ENCODE data around the gene B9D1.

Gene B9D1, protein sequence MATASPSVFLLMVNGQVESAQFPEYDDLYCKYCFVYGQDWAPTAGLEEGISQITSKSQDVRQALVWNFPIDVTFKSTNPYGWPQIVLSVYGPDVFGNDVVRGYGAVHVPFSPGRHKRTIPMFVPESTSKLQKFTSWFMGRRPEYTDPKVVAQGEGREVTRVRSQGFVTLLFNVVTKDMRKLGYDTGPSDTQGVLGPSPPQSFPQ

DNA sequence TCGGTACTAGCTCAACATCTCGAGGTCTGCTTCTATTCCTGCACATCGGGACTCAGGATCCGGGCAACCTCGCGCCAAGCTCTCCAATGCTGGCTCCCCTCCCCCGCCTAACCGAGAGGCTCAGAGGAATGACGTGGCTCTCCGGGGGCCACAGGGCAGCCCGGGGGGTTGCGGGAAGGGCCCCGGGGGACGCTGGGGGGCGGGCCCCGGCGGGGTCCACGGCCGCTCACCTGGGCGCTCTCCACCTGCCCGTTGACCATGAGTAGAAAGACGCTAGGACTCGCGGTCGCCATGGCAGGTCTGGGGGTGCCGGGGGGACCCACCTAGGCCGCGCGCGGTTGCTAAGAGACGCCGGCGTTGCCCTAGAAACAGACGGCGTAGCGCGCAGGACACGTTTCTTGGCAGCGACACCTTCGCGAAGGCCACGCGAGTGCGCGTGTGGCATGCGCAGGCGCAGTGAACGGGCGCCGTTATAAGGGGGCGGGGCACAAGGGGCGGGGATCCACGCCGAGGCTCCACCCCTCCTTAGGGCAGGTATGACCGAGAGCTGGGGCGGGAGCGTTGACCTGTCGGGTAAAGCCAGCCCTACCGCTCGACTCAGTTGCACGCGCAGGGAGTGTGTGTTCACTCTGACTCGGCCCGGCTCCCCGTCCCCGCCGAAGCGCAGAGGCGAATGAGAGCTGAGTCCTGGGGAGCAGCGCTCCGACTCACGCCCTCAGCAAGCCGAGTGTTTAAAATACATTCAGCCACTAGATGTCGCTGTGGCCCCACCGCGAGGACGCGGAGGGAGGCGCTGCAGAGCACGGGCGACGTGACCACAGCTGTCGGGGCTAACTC is at the start of gene B9D1:
Gene B9D1 (minus strand): TSS at position 447 of the 837 bp plus-strand sequence. CDS start 154 bp downstream, at position 293.
- in situ Hi-C loops (cut with HindIII; ENCODE audit: low sequenced_read_pairs): no loop called here
- peak; percentile 92 for DNase-seq (ENCODE audit: low read depth, low spot score)
- H3K4me3 ChIP-seq (ENCODE audit: low read depth, low read length): peak within 1 kb of the TSS; percentile 67
- TF ChIP-seq, protein P1, sequence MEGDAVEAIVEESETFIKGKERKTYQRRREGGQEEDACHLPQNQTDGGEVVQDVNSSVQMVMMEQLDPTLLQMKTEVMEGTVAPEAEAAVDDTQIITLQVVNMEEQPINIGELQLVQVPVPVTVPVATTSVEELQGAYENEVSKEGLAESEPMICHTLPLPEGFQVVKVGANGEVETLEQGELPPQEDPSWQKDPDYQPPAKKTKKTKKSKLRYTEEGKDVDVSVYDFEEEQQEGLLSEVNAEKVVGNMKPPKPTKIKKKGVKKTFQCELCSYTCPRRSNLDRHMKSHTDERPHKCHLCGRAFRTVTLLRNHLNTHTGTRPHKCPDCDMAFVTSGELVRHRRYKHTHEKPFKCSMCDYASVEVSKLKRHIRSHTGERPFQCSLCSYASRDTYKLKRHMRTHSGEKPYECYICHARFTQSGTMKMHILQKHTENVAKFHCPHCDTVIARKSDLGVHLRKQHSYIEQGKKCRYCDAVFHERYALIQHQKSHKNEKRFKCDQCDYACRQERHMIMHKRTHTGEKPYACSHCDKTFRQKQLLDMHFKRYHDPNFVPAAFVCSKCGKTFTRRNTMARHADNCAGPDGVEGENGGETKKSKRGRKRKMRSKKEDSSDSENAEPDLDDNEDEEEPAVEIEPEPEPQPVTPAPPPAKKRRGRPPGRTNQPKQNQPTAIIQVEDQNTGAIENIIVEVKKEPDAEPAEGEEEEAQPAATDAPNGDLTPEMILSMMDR (IDR thresholded peaks at IDR 0.05; ENCODE audit: low read depth, low read length): peak; percentile 79

DNA sequence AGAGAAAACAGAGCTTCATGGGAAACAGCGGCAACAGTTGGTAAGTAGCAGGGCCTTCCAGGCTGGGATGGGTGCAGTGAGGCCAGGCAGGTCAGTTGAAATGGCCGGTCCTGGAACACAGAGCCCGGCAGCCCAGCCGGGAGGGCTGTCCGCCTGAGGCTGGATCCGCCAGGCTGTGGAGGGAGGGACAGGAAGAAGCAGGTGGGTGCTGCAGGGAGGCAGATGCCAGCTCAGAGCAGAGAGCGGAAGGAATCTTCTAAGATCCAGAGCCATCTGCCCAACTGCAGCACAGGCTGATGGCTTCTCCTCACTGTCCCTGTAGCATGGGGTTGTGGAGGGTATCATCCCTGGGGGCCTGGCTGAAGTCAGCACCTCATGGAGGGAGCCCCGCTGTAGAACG is 49.1 kb upstream of the B9D1 start:
- TF ChIP-seq, protein P1 (IDR thresholded peaks at IDR 0.05; ENCODE audit: low read depth, low read length): no peak
- no peak for DNase-seq (ENCODE audit: low read depth, low spot score)
- in situ Hi-C loops (cut with HindIII; ENCODE audit: low sequenced_read_pairs): no loop called here
- no peak overlapping the region for H3K4me3 ChIP-seq (ENCODE audit: low read depth, low read length)

DNA sequence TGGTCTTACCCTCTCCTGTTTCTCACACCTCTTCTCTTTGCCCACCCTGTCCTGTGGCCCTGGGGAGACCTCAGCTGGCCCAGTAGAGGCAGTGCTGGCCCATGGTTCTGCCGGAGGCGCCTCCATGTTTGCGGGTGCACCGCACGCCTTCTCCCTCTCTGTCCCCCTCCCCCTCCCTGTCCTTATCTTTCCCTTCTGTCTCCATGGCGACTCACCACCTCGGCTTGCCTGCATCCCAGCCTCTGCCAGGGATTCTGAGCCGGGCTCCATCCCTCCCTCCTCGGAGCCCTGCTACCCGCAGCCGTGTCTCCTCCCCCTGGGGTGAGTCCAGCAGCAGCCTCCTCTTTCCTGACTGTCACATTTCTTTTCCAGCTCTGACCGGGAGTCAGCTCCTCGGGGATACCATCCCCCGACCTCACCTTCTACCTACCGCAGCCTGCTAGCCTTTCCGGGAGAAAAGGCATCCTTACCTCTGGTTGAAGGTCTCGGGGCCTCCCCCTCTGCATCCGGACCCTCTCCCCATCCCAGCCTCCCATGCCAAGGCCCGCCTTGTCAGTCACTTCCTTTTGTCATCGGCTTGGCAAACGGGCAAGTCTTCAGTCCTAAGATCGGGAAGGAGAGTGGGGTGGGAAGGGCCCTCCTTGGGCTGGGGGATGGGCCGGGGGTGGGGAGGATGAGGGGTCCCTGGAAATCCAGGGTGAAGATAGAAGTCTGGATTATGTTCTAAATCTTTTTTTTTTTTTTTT is 48.5 kb upstream of the B9D1 start, which contains the start of gene RNF112:
Gene RNF112 (plus strand): TSS at position 358 of the 746 bp plus-strand sequence. CDS start 177 bp downstream, at position 535.
- DNase-seq (ENCODE audit: low read depth, low spot score): peak; percentile 9
- TF ChIP-seq, protein P1 (IDR thresholded peaks at IDR 0.05; ENCODE audit: low read depth, low read length): peak; percentile 8
- in situ Hi-C loops (cut with HindIII; ENCODE audit: low sequenced_read_pairs): no loop called here
- H3K4me3 ChIP-seq (ENCODE audit: low read depth, low read length): no peak within 1 kb of the TSS

DNA sequence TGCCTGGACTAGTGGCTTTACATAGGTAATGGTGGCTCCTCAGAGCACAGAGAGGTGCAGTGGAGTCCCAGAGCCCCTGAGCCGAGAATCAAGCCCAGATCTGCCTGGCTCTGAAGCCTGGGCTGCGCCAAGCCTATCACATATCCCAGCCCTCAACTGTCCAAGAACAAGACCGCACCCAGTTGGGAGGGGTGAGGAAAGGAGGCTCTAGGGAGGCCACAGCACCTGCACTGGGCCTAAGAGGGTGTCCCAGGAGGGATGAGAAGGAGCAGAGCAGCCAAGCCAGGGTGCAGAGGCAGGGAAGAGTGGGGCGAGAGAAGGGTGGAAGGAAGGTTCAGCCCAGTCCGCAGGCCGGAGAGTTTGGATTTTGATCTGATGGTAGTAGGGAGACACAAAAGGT is 47.6 kb upstream of the B9D1 start:
- no peak for DNase-seq (ENCODE audit: low read depth, low spot score)
- in situ Hi-C loops (cut with HindIII; ENCODE audit: low sequenced_read_pairs): no loop called here
- TF ChIP-seq, protein P1 (IDR thresholded peaks at IDR 0.05; ENCODE audit: low read depth, low read length): no peak
- no peak overlapping the region for H3K4me3 ChIP-seq (ENCODE audit: low read depth, low read length)

DNA sequence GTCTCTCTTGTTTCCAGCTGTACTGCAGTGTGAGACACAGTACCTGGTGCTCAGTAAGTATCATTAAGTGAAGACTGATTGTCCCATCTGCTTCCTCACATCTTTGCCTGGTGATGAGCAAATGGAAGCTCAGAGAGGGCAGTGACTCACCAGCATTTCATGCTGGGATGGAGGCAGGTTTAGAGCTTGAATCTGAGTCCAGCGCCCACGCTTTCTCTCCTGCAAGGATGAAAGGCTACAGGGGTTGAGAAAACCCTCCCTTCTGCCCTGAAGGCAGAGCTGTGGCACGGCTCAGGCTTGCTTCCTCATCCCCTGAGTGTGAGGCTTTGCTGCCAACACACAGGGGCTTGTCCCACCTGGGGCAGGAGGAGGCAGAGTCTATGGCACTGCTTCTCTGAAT is 47.0 kb upstream of the B9D1 start:
- H3K4me3 ChIP-seq (ENCODE audit: low read depth, low read length): no peak overlapping the region
- in situ Hi-C loops (cut with HindIII; ENCODE audit: low sequenced_read_pairs): no loop called here
- peak; percentile 84 for DNase-seq (ENCODE audit: low read depth, low spot score)
- TF ChIP-seq, protein P1 (IDR thresholded peaks at IDR 0.05; ENCODE audit: low read depth, low read length): no peak

DNA sequence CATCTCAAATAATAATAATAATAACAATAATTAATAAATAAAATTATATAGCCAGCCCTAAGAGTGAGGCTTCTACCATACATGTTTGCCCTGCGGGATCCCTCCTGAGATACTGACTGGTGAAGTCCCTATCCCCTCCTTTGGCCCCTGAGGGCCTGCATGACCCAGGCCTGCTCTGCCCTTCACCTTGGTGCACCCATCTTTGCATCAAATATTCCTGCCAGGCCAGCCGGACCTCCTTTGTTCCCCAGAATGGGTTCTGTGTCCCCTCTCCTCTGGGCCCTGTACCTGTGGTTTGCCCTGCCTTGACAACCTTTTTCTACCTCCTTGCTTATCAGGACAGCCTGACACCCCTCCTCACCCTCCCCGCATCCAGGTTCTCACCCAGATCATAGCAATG is 46.5 kb upstream of the B9D1 start:
- DNase-seq (ENCODE audit: low read depth, low spot score): no peak
- TF ChIP-seq, protein P1 (IDR thresholded peaks at IDR 0.05; ENCODE audit: low read depth, low read length): no peak
- no peak overlapping the region for H3K4me3 ChIP-seq (ENCODE audit: low read depth, low read length)
- in situ Hi-C loops (cut with HindIII; ENCODE audit: low sequenced_read_pairs): no loop called here

All from astrocyte of the spinal cord (primary cell).